Colonic mucosa (tissue), 4 donors: Measurements from ENCODE around the gene CREB3L1. TPM values are rescaled to one million over a fixed set of nuclear protein-coding genes. Genes with fewer than 3 reads are reported as not detected.

ENCODE experiments used
- DNase-seq: peaks from one replicate; pipeline ENCODE4 v3.0.0-alpha.2; 2020
- H3K27ac ChIP-seq: fragments of 200-600 bp; one replicate; pipeline ENCODE4 v1.8.0; 2021
- H3K27me3 ChIP-seq: fragments of 200-600 bp; one replicate; pipeline ENCODE4 v1.8.0; 2021
- H3K36me3 ChIP-seq: fragments of 200-600 bp; one replicate; pipeline ENCODE4 v1.8.0; 2021
- H3K4me1 ChIP-seq: fragments of 200-600 bp; one replicate; pipeline ENCODE4 v1.8.0; 2021; ENCODE audit warnings: mild to moderate bottlenecking
- H3K4me3 ChIP-seq: fragments of 200-600 bp; one replicate; pipeline ENCODE4 v1.8.0; 2021
- H3K9ac ChIP-seq, 2 donors: one replicate each; pipeline ENCODE4 v1.7.0; 2013; ENCODE audit warnings: control low read depth in 2 of 2, low read depth in 2 of 2, low read length in 2 of 2
- H3K9me3 ChIP-seq: fragments of 200-600 bp; one replicate; pipeline ENCODE4 v1.8.0; 2021
- CTCF ChIP-seq: fragments of 200-600 bp; IDR thresholded peaks from one replicate; pipeline ENCODE4 v1.8.0; 2022; ENCODE audit warnings: antibody characterized with exemption, mild to moderate bottlenecking
- intact Hi-C: fragments of 100-400 bp; cut with DNase I; formaldehyde crosslinking; loops from one replicate; pipeline ENCODE4 v1.14.1; 2022
- total RNA-seq, 2 donors: library from RNA; stranded (reverse); fragmentation: NEBNext Ultra II Directional in 1 of 2; extraction: Animal tissue kit (Norgen Biotek cat#: 25700) in 1 of 2; gene quantifications; one replicate each; pipeline ENCODE4 v1.2.1, GENCODE V29; 2021
- donor health status: healthy.
- donor health status: DM: no; HTN: no; CAD: no.
- donor health status: DM: no; HTN: no; CAD: no.

The CREB3L1 gene
- total RNA-seq, 2 donors from 2014 or later = 143 to 150 TPM

DNA sequence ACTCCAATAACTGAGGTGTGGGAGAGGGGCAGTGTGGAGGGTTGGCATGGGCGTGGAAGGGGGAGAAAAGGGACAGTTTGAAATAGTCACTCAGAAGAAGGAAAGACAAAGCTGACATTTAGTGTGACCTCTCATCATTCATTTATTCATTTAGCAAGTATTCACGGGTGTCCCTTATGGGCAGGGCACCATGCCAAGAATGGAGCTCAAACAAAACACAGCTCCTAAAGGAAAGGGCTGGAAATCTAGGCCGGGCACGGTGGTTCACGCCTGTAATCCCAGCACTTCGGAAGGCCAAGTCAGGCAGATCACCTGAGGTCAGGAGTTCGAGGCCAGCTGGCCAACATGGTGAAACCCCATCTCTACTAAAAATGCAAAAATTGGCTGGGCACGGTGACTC is 50.4 kb downstream of the CREB3L1 start:
- Histone ChIP-seq H3K4me1 (peaks cover 6% of the 10 kb centered on the region), H3K27ac (no peak overlapping the region), H3K27me3 (peaks cover 15% of the 10 kb centered on the region), H3K9ac (no peak overlapping the region), H3K9me3 (no peaks in the 10 kb centered on the region), H3K4me3 (no peak overlapping the region), H3K36me3 (no peaks in the 10 kb centered on the region)
- TF ChIP-seq CTCF = no peak
- DNase-seq = no peak
- intact Hi-C loops = no loop called here

- Histone ChIP-seq H3K9me3 (no peaks in the 10 kb centered on the region), H3K4me1 (peaks cover 8% of the 10 kb centered on the region), H3K27ac (no peak overlapping the region), H3K36me3 (no peaks in the 10 kb centered on the region), H3K9ac (no peak overlapping the region), H3K4me3 (no peak overlapping the region), H3K27me3 (peaks cover 31% of the 10 kb centered on the region)
- no peak for DNase-seq
- no peak for TF ChIP-seq CTCF
- intact Hi-C loops = no loop called here
Observed at GRCh38 chr11:46330154-46330553, 52.7 kb downstream of the CREB3L1 start.

DNA sequence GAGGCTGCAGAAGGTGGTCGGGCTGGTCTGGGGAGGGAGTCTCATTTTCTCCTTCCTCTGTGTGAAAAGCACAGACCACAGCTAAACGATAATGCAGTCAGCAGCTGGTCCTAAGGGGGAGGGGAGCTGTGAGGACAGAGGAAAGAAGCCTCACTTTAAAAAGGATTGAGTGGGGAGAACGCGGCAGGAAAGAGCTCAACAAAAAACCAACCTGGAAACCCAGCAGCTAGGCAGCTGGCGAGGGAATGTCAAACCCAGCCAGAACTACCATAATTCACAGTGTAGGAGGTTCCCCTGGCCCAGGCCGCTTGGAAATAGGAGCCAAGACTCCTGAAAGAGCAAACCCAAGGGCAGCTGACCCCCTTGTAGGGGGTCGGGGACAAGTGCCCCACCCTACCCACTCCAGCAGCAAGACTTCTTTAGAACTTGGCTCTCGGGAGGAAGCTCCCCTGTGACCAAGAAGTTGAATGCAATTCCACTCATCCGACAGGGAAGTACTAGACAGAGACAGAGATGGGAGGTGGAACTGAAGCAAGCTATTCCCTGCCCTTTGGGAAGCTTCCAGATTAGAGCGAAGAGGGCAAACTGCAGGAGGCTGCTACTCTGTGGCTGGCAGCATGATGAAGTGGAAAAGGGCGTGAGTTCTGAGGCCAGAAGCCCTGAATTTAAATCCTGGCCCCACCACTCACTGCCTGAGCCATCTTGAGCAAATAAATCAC is 53.3 kb downstream of the CREB3L1 start:
- no peak for DNase-seq
- TF ChIP-seq CTCF = no peak
- peaks cover 31% of the 10 kb centered on the region for H3K27me3 ChIP-seq
- H3K27ac ChIP-seq = no peak overlapping the region
- H3K4me1 ChIP-seq = peaks cover 8% of the 10 kb centered on the region
- no peak overlapping the region for H3K4me3 ChIP-seq
- no peak overlapping the region for H3K9ac ChIP-seq
- H3K36me3 ChIP-seq = no peaks in the 10 kb centered on the region
- intact Hi-C loops = no loop called here
- no peaks in the 10 kb centered on the region for H3K9me3 ChIP-seq

DNA sequence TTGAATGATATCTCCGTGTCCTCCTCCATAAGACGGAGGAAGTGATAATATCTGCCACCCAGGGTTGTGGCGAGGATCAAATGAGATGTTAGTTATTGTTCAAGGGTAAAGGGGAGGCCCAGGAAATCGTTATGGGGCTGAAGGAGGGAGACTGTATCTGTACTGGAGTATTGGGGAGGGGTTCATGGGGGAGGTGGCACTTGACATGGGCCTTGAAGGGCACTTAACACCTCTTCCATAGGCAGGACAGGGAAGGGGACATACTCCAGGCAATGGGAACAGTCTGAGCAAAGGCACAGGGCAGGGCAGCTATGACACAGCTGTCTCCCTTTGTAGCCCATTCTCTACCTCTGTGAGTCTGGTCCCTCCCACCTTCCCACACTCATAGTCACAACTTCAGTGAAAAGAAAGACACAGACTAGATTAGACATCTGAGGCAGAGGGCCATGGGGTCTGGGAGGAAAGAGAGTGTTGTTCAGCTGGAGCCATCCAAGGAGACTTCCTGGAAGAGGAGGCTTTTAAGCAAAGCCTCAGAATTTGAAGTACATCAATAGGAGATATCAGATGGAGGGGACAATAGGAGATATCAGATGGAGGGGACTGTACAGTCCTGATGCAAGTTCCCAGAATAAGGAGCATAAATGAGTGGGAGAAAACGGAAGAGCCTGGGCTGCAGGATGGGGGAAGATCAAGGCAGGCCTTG is 54.0 kb downstream of the CREB3L1 start:
- no peak for DNase-seq
- Histone ChIP-seq H3K27me3 (peaks cover 31% of the 10 kb centered on the region), H3K9ac (no peak overlapping the region), H3K36me3 (no peaks in the 10 kb centered on the region), H3K9me3 (no peaks in the 10 kb centered on the region), H3K27ac (no peak overlapping the region), H3K4me3 (no peak overlapping the region), H3K4me1 (peaks cover 8% of the 10 kb centered on the region)
- TF ChIP-seq CTCF = no peak
- intact Hi-C loops = no loop called here

GRCh38 chr11:46332093-46332567 is 54.7 kb downstream of the CREB3L1 start:
- Histone ChIP-seq H3K27ac (no peak overlapping the region), H3K4me3 (no peak overlapping the region), H3K9me3 (no peaks in the 10 kb centered on the region), H3K9ac (no peak overlapping the region), H3K36me3 (no peaks in the 10 kb centered on the region), H3K4me1 (peaks cover 8% of the 10 kb centered on the region), H3K27me3 (peaks cover 31% of the 10 kb centered on the region)
- no peak for TF ChIP-seq CTCF
- intact Hi-C loops = no loop called here
- no peak for DNase-seq
